HepG2 (cell line): Measurements from ENCODE around the gene NBR1. TPM values are rescaled to one million over a fixed set of nuclear protein-coding genes. Genes with fewer than 3 reads are reported as not detected.
A peak's percentile ranks its signal among the peaks of the same experiment; 100 is the strongest.

Source experiments
- ATF4 ChIP-seq, 2 experiments: fragments of 450-650 bp in 1 of 2; sonication (generic) in 1 of 2; formaldehyde crosslinking; IDR thresholded peaks; 2 replicates each; pipeline versions ENCODE4 v1.5.0 to v1.8.0; 2020 to 2022; ENCODE audit warnings: mild to moderate bottlenecking in 1 of 2, missing genetic modification reagents in 1 of 2
- GATAD2A ChIP-seq: IDR thresholded peaks from 2 replicates; pipeline ENCODE4 v1.6.1; 2016
- HNF1B ChIP-seq: sonication (generic); formaldehyde crosslinking; IDR thresholded peaks from 2 replicates; pipeline ENCODE4 v1.5.1; 2020; ENCODE audit warnings: mild to moderate bottlenecking, moderate library complexity, missing genetic modification reagents
- HNRNPH1 ChIP-seq: fragments of 200-400 bp; formaldehyde crosslinking; optimal IDR thresholded peaks from 2 replicates; pipeline ENCODE3; 2017; ENCODE audit warnings: mild to moderate bottlenecking, low read depth, low read length
- ISL2 ChIP-seq: sonication (generic); formaldehyde crosslinking; IDR thresholded peaks from 2 replicates; pipeline ENCODE4 v1.5.0; 2020; ENCODE audit warnings: missing genetic modification reagents
- KDM5A ChIP-seq: fragments of 200-600 bp; sonication (generic); IDR thresholded peaks from 2 replicates; pipeline ENCODE4 v1.7.0; 2018; ENCODE audit warnings: antibody characterized with exemption, mild to moderate bottlenecking, low read length, borderline replicate concordance
- RNF219 ChIP-seq: sonication (generic); formaldehyde crosslinking; IDR thresholded peaks from 2 replicates; pipeline ENCODE4 v1.5.0; 2020; ENCODE audit warnings: mild to moderate bottlenecking, missing genetic modification reagents
- SETDB1 ChIP-seq: sonication (generic); formaldehyde crosslinking; IDR thresholded peaks from 2 replicates; pipeline ENCODE4 v1.5.1; 2020; ENCODE audit warnings: missing genetic modification reagents, mild to moderate bottlenecking, borderline replicate concordance
- TBX3 ChIP-seq: fragments of 450-650 bp; IDR thresholded peaks from 2 replicates; pipeline ENCODE4 v1.6.1; 2017; ENCODE audit warnings: antibody characterized with exemption, mild to moderate bottlenecking, inconsistent platforms, borderline replicate concordance
- TCF7 ChIP-seq: sonication (generic); IDR thresholded peaks from 2 replicates; pipeline ENCODE4 v1.6.1; 2016; ENCODE audit warnings: antibody characterized with exemption, low read depth
- TOE1 ChIP-seq: sonication (generic); formaldehyde crosslinking; IDR thresholded peaks from 2 replicates; pipeline ENCODE4 v1.4.0; 2020; ENCODE audit warnings: mild to moderate bottlenecking, missing genetic modification reagents
- ZBTB21 ChIP-seq: sonication (generic); formaldehyde crosslinking; IDR thresholded peaks from 2 replicates; pipeline ENCODE4 v1.4.0; 2020; ENCODE audit warnings: missing genetic modification reagents
- ZGPAT ChIP-seq: IDR thresholded peaks from 2 replicates; pipeline ENCODE4 v1.6.1; 2016; ENCODE audit warnings: mild to moderate bottlenecking
- ZNF101 ChIP-seq: sonication (generic); formaldehyde crosslinking; IDR thresholded peaks from 2 replicates; pipeline ENCODE4 v1.4.0; 2020; ENCODE audit warnings: mild to moderate bottlenecking, low read depth, missing genetic modification reagents, borderline replicate concordance
- ZNF577 ChIP-seq: sonication (generic); formaldehyde crosslinking; IDR thresholded peaks from 2 replicates; pipeline ENCODE4 v1.4.0; 2020; ENCODE audit warnings: mild to moderate bottlenecking, low read depth, missing genetic modification reagents, borderline replicate concordance
- ZNF678 ChIP-seq: sonication (generic); formaldehyde crosslinking; IDR thresholded peaks from 2 replicates; pipeline ENCODE4 v1.4.0; 2020; ENCODE audit warnings: mild to moderate bottlenecking, missing genetic modification reagents
- ZNF746 ChIP-seq: sonication (generic); formaldehyde crosslinking; IDR thresholded peaks from 2 replicates; pipeline ENCODE4 v1.8.0; 2022; ENCODE audit warnings: mild to moderate bottlenecking, missing genetic modification reagents
- ZSCAN5A ChIP-seq: sonication (generic); formaldehyde crosslinking; IDR thresholded peaks from 2 replicates; pipeline ENCODE4 v1.8.0; 2022; ENCODE audit warnings: mild to moderate bottlenecking, missing genetic modification reagents, borderline replicate concordance
- polyA plus RNA-seq, 8 experiments: library from polyadenylated mRNA; depleted of rRNA in 3 of 8; stranded (reverse) in 7 of 8; unstranded in 1 of 8; fragments of >200 nt; fragmentation: Illumina TruSeq in 4 of 8; extraction: Trizol in 4 of 8; gene quantifications; 2 replicates each; pipeline versions ENCODE4 v1.2.1 to v1.2.3, GENCODE V29; 2011 to 2016; ENCODE audit warnings: low read depth in 4 of 8, missing spikeins in 1 of 8, mixed read lengths in 1 of 8; ENCODE audit not compliant: insufficient read depth in 1 of 8
- total RNA-seq, 5 experiments: library from RNA; depleted of rRNA; stranded (reverse); fragments of >200 nt; fragmentation: Illumina TruSeq; extraction: Trizol; gene quantifications; 2 replicates each; pipeline ENCODE4 v1.2.3, GENCODE V29; 2016; ENCODE audit warnings: low read depth in 1 of 5
- TF ChIP-seq, protein P1 (sequence below): sonication (generic); formaldehyde crosslinking; conservative IDR thresholded peaks from 2 replicates; pipeline ENCODE4 v1.4.0; 2020; ENCODE audit warnings: missing genetic modification reagents

Gene NBR1
- total and polyA plus RNA-seq, 2 of the 13 experiments (the other 11 are each of a cell fraction or from before 2014, with no cell fraction given): 51.7 to 121 TPM

- TF ChIP-seq RNF219 (CRISPR knock-in tag): no peak
- TF ChIP-seq ZNF101: no peak
- peak; percentile 17 for TF ChIP-seq ZGPAT (CRISPR knock-in tag)
- TF ChIP-seq HNF1B (CRISPR knock-in tag): peak; percentile 51; the same call in 1 of the 2 replicates
- TF ChIP-seq, protein P1, sequence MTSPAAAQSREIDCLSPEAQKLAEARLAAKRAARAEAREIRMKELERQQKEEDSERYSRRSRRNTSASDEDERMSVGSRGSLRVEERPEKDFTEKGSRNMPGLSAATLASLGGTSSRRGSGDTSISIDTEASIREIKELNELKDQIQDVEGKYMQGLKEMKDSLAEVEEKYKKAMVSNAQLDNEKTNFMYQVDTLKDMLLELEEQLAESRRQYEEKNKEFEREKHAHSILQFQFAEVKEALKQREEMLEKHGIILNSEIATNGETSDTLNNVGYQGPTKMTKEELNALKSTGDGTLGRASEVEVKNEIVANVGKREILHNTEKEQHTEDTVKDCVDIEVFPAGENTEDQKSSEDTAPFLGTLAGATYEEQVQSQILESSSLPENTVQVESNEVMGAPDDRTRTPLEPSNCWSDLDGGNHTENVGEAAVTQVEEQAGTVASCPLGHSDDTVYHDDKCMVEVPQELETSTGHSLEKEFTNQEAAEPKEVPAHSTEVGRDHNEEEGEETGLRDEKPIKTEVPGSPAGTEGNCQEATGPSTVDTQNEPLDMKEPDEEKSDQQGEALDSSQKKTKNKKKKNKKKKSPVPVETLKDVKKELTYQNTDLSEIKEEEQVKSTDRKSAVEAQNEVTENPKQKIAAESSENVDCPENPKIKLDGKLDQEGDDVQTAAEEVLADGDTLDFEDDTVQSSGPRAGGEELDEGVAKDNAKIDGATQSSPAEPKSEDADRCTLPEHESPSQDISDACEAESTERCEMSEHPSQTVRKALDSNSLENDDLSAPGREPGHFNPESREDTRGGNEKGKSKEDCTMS (CRISPR knock-in tag): no peak
- no peak for TF ChIP-seq HNRNPH1
- TF ChIP-seq KDM5A: peak; percentile 89
- TF ChIP-seq SETDB1: 0 out of 2 replicates have a peak, but pooled peaks have one; percentile 48
- no peak; the same call in 1 of the 2 replicates for TF ChIP-seq TBX3
- TF ChIP-seq ZSCAN5A (CRISPR knock-in tag): peak; percentile 80; the same call in 1 of the 2 replicates
- TF ChIP-seq TOE1: no peak
- TF ChIP-seq ISL2 (CRISPR knock-in tag): no peak
- TF ChIP-seq ATF4 (CRISPR knock-in tag; IDR thresholded peaks at IDR 0.05): peak in 1 of 2 experiments; percentile 80; a peak in 2 of 4 replicates
- no peak for TF ChIP-seq TCF7
- no peak for TF ChIP-seq ZNF746 (CRISPR knock-in tag)
- peak; percentile 98 for TF ChIP-seq ZBTB21
- TF ChIP-seq ZNF678 (CRISPR knock-in tag): 0 out of 2 replicates have a peak, but pooled peaks have one; percentile 44
- TF ChIP-seq ZNF577: no peak
- peak; percentile 6; the same call in 1 of the 2 replicates for TF ChIP-seq GATAD2A (CRISPR knock-in tag)
Measured at GRCh38 chr17:43170140-43170765, 761 bp upstream of the NBR1 start (continued).
